Body of pancreas (tissue), 4 donors: ENCODE data around the gene VAX1.

Experiments used
- POLR2A ChIP-seq, 3 donors: fragments of 450-650 bp; IDR thresholded peaks; one replicate each; pipeline ENCODE4 v1.6.1; 2016; ENCODE audit warnings: antibody characterized with exemption in 3 of 3, mild to moderate bottlenecking in 2 of 3
- TF ChIP-seq, protein P1 (sequence below), 7 experiments: fragments of 450-650 bp in 4 of 7; fragments of 200-600 bp in 3 of 7; sonication (generic) in 3 of 7; IDR thresholded peaks; one replicate each; pipeline ENCODE4 v1.5.1; 2016 to 2019; ENCODE audit warnings: antibody characterized with exemption in 7 of 7

DNA sequence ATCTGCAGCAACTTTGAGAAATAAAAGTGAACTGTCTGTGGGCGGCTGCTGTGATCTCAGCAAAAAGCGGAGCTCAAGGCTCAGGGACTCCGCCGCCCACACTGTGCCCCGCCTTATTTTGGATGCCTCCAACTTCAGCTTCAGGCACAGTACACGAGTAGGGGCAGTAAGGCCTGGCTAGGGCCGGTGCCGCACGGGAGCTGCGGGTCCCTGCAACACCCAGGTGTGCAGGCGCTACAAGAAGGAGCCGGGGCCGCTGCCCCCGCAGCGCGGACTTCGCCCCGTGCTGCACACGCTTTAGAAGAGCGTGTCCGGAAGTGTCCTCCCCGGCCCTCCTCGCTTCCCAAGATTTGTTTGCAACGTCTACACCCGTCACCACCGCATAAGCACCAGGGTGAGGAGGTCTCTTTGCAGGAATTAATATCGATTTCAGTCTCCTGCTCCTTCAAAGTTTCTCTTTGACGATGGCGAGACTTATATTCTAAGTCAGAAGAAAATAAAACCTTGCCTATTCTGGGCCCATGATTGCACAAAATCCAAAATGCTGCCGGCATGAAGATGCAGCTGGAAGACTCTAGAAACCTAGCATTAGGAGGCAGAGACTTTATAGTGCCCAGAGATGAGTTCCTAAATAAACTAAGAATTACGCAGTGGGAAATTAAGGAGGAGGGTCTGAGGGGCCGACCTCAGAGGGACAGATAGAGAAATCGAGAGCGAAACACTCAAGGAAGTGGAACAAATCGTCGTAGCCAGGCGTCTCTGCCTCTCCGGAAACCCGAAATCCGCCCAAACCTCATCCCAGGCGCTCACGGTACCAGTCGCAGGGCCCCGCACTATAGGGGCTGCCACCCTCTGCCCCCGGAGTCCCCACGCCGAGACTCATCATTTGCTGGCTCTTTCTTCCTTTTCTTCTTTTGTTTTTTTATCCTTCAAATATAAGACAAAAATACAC, 6.4 kb downstream of the VAX1 start:
- TF ChIP-seq, protein P1, sequence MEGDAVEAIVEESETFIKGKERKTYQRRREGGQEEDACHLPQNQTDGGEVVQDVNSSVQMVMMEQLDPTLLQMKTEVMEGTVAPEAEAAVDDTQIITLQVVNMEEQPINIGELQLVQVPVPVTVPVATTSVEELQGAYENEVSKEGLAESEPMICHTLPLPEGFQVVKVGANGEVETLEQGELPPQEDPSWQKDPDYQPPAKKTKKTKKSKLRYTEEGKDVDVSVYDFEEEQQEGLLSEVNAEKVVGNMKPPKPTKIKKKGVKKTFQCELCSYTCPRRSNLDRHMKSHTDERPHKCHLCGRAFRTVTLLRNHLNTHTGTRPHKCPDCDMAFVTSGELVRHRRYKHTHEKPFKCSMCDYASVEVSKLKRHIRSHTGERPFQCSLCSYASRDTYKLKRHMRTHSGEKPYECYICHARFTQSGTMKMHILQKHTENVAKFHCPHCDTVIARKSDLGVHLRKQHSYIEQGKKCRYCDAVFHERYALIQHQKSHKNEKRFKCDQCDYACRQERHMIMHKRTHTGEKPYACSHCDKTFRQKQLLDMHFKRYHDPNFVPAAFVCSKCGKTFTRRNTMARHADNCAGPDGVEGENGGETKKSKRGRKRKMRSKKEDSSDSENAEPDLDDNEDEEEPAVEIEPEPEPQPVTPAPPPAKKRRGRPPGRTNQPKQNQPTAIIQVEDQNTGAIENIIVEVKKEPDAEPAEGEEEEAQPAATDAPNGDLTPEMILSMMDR (IDR thresholded peaks at IDR 0.05) = no peak
- TF ChIP-seq POLR2A (IDR thresholded peaks at IDR 0.05) = no peak
